ENCODE data around the gene VPS35. TPM values are rescaled to one million over a fixed set of nuclear protein-coding genes. Genes with fewer than 3 reads are reported as not detected.

VPS35 gene
- total and polyA plus RNA-seq, 2 of the 13 experiments (the other 11 are each of a cell fraction or from before 2014, with no cell fraction given): 30.7 to 136 TPM

DNA sequence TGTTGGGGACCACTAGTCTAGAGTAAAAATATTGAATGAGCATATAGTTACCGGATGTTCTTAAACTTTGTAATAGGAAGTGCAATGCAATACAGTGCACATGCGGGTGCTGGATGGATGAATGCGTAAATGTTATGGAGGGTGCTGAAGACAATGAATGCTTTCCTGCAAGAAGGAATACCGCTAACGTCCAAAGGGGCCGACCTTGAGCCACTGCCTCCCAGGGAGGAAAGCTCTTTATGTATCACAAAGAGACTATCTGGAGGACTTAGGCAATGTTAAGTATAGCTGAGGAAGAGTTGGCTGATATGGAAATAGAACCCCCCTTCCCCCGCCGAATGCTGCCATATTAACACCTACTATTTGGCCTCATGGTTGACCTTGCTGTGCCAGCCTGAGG is 40.3 kb downstream of the VPS35 start:
- H3K27ac ChIP-seq (ENCODE audit: extremely low read length, insufficient read depth, low read length): no peak overlapping the region
- H3K79me2 ChIP-seq (ENCODE audit: insufficient read depth, low read length): no peaks in the 10 kb centered on the region
- TF ChIP-seq PHF5A (CRISPR knock-in tag; IDR thresholded peaks at IDR 0.05; ENCODE audit: low read depth, unreplicated experiment): no peak
- TF ChIP-seq ZNF703 (CRISPR knock-in tag; IDR thresholded peaks at IDR 0.05; ENCODE audit: borderline replicate concordance): no peak
- no peak for TF ChIP-seq ZNF383 (CRISPR knock-in tag; IDR thresholded peaks at IDR 0.05; ENCODE audit: borderline replicate concordance)
- no peak for TF ChIP-seq SP1 (IDR thresholded peaks at IDR 0.05)
- TF ChIP-seq SP1 (CRISPR knock-in tag; IDR thresholded peaks at IDR 0.05): no peak
- no peak for TF ChIP-seq ZNF282 (IDR thresholded peaks at IDR 0.05; ENCODE audit: partially characterized antibody)
- no peak for TF ChIP-seq TBX2 (CRISPR knock-in tag; IDR thresholded peaks at IDR 0.05; ENCODE audit: borderline replicate concordance)
- no peak for TF ChIP-seq HOMEZ (CRISPR knock-in tag; IDR thresholded peaks at IDR 0.05; ENCODE audit: low read depth)
- TF ChIP-seq ZNF260 (CRISPR knock-in tag; IDR thresholded peaks at IDR 0.05; ENCODE audit: borderline replicate concordance, low read depth): no peak
- no peak for TF ChIP-seq ERF (CRISPR knock-in tag; IDR thresholded peaks at IDR 0.05)
- TF ChIP-seq ARID3A (IDR thresholded peaks at IDR 0.05; ENCODE audit: low read depth, low read length): no peak
- TF ChIP-seq MEIS1 (CRISPR knock-in tag; IDR thresholded peaks at IDR 0.05; ENCODE audit: borderline replicate concordance): no peak
- TF ChIP-seq ZNF362 (CRISPR knock-in tag; IDR thresholded peaks at IDR 0.05; ENCODE audit: borderline replicate concordance): no peak
- H2AFZ ChIP-seq (ENCODE audit: low read length): no peak overlapping the region
- ChIA-PET POLR2A (no interaction called here), CTCF (ENCODE audit: low intra/inter-chr PET ratio, low total read pairs) (no interaction called here)
- no peak overlapping the region for H3K9ac ChIP-seq (ENCODE audit: insufficient read depth, low read depth, low read length)
- intact Hi-C loops (cut with micrococcal nuclease; ENCODE audit: unreplicated experiment): loop anchor here (5.0 kb wide), 1 partner anchor 1439 kb away; no protein-coding TSS in a partner anchor
- DNase-seq (ENCODE audit: low spot score) (no peak), ATAC-seq (peak; percentile 42), FAIRE-seq (no peak)
- H3K4me2 ChIP-seq (ENCODE audit: low read depth, low read length): no peak overlapping the region
- peaks cover 25% of the 10 kb centered on the region for H3K4me1 ChIP-seq (ENCODE audit: insufficient read depth, low read length)
- 67% methylated on average over 8 of the region's 8 CpGs for WGBS (ENCODE audit: low lambda C conversion rate)
- H3K4me3 ChIP-seq (replicated peaks in 1 of 3; ENCODE audit: insufficient read depth in 1 of 3, low read depth in 2 of 3, low read length in 3 of 3): no peak overlapping the region
- no peaks in the 10 kb centered on the region for H3K36me3 ChIP-seq (replicated peaks in 1 of 2; ENCODE audit: control insufficient read depth in 1 of 2, insufficient read depth in 2 of 2, low read length in 2 of 2)
- in situ Hi-C loops (cut with HindIII; ENCODE audit: extremely low pct_ligation_motif_present, low pct_unique_long_range_greater_than_20kb): no loop called here
- 0 out of 5 replicates have a peak, but pooled peaks cover 0 to 1% of the 10 kb centered on the region in 2 experiments for H3K27me3 ChIP-seq (ENCODE audit: control insufficient read depth in 1 of 2, insufficient read depth in 2 of 2, low read length in 2 of 2)
- H3K9me3 ChIP-seq (ENCODE audit: low read length): no peaks in the 10 kb centered on the region
- no peaks in the 10 kb centered on the region for H4K20me1 ChIP-seq (ENCODE audit: insufficient read depth, low read length)
- BruUV-seq (replicated peaks): no TSS peak
